Kidney tubule cell (primary cell): ENCODE results near the gene PHF24.
A peak's percentile ranks its signal among the peaks of the same experiment; 100 is the strongest.

ENCODE experiments used
- DNase-seq: peaks from one replicate; pipeline ENCODE4 v3.0.0-alpha.2; 2018; ENCODE audit warnings: low spot score

PHF24 gene

GRCh38 chr9:34983209-34983608, 25.1 kb downstream of the PHF24 start:
- DNase-seq, result no peak

DNA sequence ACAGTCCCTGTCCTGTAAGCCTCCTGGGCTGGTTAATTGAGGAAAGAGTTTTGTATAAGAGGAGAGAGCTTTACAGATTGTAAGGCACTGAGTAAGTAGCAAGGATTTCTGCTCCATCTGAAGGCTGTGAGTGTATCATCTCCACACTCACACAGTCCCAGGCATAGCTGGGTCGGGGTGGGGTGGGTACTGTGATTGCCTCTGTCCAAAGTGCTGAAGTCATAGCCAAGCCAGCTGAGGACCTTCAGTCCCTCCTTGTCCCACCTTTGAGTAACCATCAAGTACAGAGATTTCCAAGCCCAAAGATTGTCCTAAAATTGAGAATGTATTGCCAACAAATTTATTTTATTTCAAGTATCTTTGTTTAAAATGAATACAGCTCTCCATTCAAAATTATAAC, 26.0 kb downstream of the PHF24 start:
- no peak for DNase-seq

- DNase-seq, result peak; percentile 60
Observed at GRCh38 chr9:34985311-34985899, 27.3 kb downstream of the PHF24 start.

DNA sequence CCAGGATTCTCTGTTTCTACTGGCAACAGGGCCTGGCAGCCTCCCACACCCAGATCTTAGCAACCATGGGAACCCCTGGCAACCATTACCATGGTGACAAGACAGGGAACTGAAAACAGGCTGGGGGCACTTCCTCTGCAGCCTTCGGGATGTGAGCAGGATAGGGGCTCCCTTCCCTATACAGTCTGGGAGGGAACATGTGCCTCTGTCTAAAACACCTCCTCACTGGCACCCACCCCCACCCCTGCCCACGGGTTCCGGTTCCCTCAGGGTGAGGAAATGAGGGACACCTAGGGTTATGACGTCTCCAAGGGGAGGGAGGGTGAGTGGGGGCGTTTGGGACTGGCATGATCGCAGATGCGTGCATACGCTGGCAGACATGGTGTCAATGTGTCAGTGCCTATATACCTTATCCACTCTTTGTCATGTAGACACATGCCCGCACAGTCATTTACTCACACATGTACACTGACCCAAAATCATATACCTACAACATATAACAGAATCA, 28.5 kb downstream of the PHF24 start:
- peak; percentile 35 for DNase-seq

GRCh38 chr9:34987160-34987901, 29.2 kb downstream of the PHF24 start:
- DNase-seq, result peak; percentile 73

DNA sequence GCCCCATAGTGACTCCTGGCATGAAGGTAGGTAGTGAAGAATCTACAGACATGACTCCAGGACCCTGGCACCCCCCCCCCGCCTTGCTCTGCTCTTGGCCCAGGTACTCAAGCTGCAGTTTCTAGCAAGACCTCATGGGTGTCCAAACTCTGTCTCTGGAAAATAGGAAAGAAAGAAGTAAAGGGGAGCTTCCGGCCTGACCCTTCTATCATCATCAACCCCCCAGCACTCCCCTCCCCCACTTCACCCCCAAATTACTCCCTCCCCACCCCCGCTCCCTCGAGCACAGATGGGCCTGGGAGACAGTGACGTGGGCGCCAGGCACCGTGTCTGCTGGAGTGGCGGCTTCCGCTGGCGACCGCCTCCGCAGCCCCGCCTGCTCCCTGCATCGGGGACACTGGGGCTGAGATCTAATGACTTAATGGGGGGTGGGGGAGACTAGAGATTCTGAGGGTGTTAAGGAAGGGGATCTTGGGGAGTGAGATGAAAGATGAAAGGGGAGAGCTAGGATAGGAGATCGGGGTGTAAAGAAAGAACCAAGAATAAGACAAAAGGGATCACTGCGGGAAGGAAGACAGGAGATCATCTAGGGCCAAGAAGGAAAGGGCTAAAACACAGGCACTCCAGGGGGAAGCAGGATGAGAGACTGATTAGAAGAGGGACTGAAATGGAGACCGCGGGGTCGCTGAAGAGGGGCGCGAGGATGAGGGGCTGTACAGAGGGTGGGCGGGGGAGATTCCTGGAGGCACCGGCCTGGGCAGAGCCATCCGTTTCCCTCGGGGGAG, 30.3 kb downstream of the PHF24 start:
- no peak for DNase-seq

- DNase-seq, result peak; percentile 99
Observed at GRCh38 chr9:34989003-34989945, 31.2 kb downstream of the PHF24 start, which contains the start of gene DNAJB5. Gene DNAJB5 (plus strand): TSS chr9:34989745. CDS start chr9:34990631, 886 bp downstream.

DNA sequence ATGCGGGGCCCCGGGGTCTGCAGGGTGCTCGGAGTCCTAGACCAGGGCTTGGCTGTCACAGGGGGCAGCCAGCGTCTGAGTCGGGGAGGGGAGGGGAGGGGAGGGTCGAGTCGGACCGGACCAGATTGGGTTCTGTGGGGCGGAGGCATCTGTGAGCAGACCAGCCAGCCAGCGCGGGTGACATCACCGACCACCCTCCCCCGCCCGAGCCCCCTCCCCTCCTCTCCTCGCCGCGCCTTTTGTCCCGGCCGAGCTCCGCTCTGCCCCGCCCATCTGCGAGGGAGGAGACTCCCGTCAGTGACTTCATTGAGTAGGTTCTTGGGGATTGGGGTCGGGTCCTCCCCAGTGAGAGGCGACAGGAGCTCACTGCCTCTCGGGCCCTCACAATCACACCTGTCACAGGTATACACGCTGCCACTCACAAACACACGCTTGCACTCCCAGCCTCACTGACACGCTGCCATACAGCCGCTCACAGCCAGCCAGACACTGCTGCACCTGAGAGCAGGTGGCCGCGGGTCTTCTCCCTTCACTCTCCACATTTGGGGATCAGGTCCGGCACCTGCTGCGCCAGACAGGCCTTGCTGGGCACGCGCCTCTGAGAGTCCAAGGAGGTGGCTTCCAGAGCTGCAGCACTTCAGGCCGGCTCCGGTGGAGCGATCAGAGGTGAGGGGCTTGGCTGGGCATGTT, 32.0 kb downstream of the PHF24 start:
- DNase-seq, result peak; percentile 65

DNA sequence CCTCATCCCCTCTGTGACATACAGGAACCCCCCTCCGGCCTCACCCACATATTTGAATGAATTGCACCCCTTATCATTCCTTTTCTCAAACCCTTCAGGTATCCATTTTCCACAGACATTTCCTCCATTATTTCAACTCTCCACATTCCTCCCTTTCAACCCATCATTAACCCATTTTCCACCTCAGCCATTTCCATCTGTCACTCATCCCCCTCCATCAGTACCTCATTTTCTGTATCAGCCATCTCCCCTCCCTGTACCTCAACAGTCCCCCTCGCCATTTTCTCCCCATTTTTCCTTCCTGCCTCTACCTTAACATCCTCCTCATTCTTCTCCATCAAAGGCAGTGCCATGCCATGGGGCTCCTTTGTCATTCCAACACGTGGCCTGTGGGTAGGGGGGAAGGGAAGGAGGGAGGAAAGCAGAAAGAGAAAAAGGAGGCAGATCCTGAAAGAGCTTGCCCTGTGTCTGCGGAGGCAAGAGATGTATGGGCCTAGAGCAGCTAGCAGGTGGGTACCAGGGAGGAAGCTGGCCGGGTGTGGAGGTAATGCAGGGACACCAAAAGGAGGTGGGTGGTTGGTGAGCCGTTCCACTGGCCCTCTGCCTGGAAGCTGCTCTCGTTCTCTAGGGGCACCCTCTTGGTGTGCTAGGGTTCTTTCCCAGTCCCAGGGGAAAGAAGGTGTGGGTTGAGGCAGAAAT, 33.0 kb downstream of the PHF24 start:
- DNase-seq, result no peak

- peak; percentile 77 for DNase-seq
Observed at GRCh38 chr9:34991607-34992375, 33.7 kb downstream of the PHF24 start.

GRCh38 chr9:34992376-34992951, 34.4 kb downstream of the PHF24 start:
- peak; percentile 94 for DNase-seq

GRCh38 chr9:34993502-34994259, 35.6 kb downstream of the PHF24 start:
- DNase-seq, result peak; percentile 59

- peak; percentile 68 for DNase-seq
Observed at GRCh38 chr9:34994260-34994899, 36.3 kb downstream of the PHF24 start.

- DNase-seq, result peak; percentile 4
Observed at GRCh38 chr9:34994900-34995669, 37.0 kb downstream of the PHF24 start.

DNA sequence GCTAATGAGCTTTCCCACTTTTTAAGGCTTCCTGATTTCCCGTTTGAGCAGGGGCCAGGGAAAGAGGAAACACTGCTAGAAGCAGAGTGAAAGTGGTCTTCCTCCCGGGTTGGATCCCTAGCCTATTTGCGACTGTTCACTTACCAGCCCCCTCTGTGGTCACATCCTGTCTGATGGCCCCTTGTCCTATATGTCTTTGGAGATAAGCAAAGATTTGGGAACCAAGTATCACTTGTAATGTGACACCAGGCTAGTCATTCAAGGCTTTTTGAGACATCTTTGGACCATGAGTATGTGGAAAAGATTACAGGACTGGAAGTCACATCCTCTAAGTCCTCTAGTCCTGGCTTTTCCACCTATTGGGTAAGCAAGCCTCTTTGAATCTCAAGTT, 37.6 kb downstream of the PHF24 start:
- DNase-seq, result no peak

- no peak for DNase-seq
Observed at GRCh38 chr9:34996181-34996904, 38.3 kb downstream of the PHF24 start.
